GM19043 (cell line): ENCODE results near the gene PCK2.

Experiments used
- ATAC-seq: cut with Tn5 transposase; IDR thresholded peaks from one replicate; pipeline ENCODE4 v1.9.1; 2021; ENCODE audit warnings: low read depth; ENCODE audit not compliant: unreplicated experiment

The PCK2 gene

DNA sequence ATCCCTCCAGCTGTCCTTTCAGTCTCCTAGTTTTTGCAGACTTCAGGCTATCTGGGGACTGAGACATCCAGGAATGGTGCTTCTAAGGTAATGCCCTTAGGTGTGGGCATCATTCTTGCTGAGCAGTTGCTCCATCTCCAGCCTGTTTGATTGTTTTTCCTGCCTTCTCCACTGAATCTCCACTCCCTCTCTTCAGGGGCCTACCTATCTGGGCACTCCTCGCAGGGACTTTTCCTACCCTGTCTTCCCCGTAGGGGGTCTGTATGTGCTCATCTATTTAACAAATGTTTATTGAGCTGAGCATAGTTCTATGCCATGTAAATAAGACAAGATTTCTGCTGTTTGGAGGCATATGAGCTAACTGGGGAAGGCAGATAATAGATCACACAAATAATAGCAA is 38.9 kb downstream of the PCK2 start:
- no peak for ATAC-seq

DNA sequence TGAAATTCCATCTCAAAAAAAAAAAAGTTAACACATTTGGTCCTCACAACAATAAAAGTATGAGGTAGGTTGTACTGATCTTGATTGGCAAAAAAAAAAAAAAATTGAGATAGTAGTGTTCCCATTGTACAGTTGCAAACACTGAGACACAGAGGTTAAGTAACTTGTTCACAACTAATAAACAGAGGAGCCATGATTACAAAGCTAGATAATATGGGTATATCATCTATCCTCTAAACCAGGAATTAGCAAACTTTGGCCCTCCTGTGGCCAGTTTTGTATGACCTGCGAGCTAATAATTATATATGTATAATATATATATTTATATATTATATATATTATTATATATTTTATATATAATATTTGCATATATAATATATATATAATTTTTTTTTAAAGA is 39.6 kb downstream of the PCK2 start:
- no peak for ATAC-seq

DNA sequence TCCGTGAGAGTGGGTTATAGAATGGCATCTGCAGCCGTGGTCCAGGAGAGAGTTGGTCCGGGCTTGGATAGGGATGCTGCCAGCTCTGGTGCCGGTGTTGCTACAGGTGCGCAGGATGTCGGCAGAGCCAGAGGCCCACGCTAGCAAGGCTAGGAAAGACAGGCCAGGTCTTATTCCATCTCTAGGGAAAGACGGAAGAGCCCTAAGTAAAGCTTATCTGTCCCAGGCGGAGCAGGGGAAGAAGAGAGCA is 41.4 kb downstream of the PCK2 start:
- ATAC-seq = no peak

DNA sequence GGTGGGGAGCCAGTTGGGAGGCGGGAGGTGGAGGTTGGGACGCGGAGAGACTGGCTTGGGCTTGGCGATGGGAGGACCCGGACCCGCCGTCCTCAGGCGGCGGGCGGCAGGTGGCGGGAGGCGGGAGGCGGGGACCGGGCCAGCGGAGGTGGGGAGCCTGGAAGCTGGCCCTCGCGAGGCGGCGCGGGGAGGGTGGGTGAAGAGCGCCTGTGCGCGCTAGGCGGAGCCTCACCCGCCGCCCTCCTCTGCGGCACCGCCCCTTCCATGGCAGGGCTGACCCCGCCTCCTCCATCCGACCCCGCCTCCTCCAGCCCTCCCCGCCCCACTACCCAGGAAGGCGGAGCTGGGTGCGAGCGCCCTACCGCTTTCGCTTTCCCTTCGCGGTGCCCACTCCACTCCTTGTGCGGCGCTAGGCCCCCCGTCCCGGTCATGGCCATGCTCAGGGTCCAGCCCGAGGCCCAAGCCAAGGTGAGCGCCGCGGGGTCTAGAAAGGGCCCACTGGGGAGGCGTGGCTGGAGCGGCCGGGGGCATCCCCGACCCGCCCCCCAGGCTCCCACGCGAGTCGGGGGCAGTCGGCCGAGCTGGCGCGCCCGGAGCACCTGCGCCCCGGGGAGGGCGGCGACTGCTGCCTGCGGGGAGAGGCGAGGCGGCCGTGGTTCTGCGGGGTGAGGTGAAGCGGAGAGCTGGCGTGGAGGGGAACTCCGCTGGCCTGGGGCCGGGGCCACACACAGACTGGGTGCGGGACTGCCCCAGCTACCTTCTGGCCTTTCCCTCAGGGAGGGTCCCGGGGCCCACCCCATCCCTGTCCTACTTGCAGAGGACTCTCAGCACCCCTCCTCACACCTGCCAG is 41.9 kb downstream of the PCK2 start, which contains the start of gene PSME1:
TSS of gene PSME1 (plus strand) at position 361 of the 850 bp plus-strand sequence. CDS start at position 430, 69 bp downstream.
- ATAC-seq = peak; percentile 93

DNA sequence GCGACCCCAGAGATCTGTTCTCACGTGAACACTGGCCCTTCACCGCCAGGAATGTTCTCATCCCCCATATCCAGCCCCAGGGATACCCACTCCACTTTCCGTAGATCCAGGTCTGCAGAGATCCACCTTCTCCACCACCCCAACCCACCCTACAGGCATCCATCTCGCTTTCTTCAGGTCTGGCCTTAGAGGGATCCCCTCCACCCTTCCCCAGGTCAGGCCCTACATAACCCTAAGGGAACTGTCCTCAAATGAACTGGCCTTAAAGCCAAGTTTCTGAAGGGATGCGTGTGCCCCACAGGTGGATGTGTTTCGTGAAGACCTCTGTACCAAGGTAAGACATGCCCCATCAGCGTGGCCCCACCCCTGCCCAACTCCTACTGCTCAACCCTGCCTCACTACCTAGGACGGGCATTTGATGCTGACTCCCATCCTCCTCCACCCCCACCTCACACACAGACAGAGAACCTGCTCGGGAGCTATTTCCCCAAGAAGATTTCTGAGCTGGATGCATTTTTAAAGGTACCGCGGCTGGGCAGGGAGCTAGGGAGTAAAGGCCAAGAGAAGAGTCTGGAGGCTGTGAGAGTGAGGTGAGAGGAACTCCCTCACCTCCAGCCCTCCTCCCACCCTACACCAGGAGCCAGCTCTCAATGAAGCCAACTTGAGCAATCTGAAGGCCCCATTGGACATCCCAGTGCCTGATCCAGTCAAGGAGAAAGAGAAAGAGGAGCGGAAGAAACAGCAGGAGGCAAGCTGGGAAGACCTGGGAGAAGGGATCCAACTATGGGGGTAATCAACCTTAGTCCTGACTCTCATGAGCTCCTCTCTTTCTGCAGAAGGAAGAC is 42.8 kb downstream of the PCK2 start:
- no peak for ATAC-seq

DNA sequence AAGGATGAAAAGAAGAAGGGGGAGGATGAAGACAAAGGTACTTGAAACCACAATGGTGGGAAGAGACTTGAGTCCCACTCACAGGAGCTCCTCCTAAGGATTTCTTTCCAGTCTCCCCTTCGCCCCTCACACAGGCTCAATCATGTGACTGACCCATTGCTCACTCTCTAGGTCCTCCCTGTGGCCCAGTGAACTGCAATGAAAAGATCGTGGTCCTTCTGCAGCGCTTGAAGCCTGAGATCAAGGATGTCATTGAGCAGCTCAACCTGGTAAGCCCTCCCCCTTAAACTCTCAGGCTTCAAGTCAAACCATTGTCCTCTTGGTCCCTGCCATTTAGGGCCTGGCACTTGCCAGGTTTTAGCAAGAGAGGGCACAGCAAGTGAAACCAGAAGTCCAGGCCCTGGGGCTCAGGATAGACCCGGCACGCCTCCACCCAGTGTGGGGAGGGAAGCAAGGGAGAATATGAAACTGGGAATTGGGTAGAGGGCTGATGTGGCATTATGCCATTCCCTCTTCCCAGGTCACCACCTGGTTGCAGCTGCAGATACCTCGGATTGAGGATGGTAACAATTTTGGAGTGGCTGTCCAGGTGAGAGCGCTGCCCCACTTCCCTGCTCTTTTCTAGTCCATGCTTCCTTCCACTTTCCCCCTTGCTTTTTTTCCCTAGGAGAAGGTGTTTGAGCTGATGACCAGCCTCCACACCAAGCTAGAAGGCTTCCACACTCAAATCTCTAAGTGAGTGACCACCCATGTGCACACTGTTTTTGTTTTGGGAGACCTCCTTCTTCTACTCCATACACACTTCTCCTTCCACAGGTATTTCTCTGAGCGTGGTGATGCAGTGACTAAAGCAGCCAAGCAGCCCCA is 43.7 kb downstream of the PCK2 start:
- ATAC-seq = no peak

DNA sequence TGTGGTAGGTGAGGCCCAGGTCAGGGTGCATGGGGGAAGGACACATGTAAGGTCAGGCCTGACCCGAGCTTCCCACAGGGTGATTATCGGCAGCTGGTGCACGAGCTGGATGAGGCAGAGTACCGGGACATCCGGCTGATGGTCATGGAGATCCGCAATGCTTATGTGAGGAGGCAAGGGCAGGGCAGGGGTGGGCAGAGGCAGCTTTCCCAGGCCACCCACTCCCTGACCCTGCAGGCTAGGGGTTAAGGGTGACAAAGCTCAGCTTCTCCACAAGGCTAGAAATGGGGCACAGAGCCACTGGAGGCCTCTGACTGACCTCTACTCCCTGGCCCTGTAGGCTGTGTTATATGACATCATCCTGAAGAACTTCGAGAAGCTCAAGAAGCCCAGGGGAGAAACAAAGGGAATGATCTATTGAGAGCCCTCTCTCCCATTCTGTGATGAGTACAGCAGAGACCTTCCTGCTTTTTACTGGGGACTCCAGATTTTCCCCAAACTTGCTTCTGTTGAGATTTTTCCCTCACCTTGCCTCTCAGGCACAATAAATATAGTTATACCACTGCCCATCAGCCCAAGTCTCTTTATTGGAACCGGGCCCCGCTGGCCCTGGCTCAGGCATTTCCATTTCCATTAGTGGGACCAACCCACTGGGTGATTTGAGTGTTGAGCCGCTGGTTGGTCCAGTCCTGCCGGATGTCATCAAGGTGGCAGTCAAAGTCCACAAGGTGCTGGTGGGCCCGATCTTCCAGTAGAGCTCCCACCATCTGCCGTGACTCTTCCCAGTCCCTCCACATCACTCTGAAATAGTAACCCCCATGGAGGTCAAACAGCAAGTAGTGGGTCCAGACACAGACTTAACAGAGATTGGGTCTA is 44.5 kb downstream of the PCK2 start:
- ATAC-seq = no peak

DNA sequence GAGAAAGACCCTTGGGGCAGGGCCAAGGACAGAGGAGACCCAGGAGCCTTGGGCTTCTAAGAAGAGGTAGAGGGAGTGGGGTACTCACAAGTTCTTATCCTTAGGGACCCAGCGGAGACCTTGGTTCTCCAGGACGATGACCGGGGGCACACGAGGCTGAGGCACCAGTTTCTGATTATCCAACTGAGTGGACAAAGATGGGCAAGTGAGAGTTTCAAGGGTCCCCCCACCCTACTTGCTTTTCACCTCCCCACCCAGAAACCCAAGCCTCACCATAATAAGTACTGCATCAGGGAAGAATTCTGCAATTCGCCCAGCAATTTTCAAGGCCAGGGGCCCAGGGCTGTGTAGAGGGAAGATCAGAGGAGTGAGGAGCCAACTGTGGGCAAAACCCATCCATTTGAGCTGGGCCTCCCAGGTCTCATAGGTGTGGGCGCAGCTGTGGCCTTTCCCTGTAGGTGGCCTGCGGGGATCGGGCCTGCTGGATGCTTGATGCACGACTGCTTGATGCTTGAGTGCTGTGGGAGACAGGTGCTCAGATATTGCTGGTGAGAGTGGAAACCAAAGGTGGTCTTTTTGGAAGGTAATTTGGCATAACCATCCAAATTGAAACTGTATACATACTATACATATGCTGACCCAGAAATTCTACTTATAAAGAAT is 45.3 kb downstream of the PCK2 start:
- ATAC-seq = no peak

DNA sequence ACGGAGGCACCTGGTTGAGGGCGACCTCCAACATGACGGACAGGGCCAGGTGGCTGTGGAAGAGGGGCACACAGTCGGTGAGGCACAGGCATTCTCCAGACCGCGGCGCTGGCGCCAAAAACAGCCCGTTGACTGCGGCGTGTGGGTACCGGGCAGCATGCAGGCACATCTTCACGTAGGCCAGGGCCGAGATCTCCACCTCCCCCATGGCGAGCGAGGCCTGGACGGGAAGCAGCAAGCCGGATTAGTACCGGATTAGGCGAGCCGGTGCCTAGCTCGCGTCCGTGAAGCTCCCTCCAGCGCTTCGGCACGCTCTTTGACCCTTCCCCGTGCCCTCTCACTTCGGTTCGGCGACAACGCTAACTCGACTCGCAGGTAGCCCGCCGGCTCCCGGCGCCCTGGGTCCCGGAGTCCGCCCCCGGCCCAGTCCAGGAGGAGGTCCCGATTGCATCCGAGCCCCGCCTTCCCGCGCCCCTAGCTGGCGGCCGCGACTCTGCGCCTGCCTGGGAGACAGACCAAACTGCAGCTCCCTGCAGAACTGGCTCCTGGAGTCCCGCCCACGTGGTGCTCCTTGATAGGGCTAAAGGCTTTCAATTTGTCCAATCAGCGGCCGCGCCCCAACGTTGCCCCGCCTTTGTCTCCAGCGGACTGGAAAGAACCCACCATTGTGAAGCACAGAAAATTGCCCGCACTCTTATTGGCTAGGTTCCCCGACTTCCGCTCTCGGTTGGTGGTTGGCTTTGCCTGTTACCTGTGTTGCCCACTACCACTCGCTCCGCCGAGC is 47.2 kb downstream of the PCK2 start, which contains the start of gene EMC9:
TSS of gene EMC9 (minus strand) at position 495 of the 784 bp plus-strand sequence. CDS start at position 208, 287 bp downstream.
- peak; percentile 86 for ATAC-seq

DNA sequence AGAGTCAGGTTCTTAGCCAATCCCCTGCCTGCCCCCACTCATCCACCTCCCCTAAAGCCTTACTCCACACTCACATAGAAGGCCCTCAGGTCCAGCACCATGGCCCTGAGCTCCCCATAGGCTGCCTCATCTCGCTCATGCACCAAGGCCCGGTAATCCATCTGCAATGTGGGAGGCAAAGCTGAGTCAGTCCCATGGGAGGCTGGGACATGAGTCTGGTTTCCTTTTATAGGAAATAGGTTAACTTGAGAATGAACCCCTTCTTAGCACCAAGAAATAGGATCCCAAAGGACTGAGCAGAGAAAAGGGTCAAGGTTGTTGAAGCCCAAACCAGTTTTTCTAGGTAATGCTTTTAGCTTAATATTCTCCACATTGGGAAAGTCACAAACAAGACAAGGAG is 49.4 kb downstream of the PCK2 start:
- no peak for ATAC-seq

DNA sequence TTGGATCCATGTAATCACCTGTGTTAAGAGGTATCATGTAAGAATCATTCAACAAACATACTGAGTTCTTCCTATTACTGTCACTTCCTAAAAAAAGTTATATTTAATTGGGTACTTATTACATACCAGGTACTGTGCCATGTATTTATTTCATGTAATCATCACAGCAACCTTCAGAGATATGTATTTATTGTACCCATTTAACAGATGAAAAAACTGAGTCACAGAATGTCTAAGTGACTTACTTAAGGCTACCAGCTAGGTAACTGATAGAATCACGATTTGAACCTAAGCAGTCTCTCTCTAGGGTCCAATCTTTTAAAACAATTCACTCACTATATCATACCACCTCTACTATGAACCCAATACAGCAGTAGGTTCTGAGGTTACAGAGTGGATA is 50.3 kb downstream of the PCK2 start:
- ATAC-seq = no peak

DNA sequence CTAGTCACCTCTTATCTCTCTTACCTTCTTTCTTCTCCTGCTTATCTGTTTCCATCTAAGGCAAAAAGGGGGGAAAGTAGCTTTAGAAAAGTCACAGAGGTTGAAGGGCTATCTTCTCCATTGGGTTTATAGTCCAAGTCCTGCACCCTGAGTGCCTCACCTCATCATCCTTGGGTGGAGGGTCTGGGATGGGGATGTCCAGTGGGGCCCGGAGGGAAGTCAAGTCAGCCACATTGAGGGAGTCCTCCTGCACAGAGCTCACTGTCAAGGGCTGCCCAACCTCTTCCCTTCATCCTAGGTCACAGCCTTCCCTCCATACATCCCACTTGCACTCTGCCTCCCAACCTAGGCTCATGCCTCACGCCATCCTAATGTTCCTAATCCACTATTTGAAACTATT is 51.1 kb downstream of the PCK2 start:
- no peak for ATAC-seq

DNA sequence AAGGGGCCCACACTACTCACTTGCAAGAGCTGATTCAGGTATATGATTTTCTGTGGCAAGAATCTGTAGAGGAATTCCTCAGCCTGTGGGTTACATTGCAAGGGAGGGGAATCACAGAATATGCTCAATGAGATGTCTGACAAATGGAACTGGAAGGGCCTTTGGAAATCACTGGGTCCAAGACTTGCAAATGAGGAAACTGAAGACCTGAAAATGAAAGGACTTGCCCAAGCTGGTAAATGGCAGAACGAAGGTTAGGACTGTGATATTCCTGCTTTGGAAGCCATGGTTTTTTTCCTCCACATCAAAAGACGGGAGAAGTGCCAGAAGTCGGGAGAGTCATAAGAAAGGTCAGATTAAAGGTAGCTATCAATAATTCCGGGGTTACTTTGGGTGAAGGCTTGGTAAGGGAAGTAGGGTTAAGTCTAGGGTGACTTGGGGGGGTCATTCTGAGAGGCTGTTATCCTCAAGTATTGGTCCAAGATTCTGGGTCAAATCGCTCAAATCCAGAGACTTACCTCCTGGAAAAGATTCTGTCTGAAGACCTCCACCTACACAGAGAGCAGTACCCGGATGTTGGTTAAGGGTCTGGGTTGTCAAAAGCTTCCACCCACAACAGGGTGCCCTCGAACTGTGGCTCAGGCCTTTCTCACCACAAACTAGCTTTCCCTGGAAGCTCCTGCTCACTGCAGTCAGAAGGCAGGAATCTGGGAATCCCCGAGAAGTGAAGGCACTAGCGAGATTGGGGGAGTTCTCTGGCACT is 51.8 kb downstream of the PCK2 start:
- ATAC-seq = no peak

DNA sequence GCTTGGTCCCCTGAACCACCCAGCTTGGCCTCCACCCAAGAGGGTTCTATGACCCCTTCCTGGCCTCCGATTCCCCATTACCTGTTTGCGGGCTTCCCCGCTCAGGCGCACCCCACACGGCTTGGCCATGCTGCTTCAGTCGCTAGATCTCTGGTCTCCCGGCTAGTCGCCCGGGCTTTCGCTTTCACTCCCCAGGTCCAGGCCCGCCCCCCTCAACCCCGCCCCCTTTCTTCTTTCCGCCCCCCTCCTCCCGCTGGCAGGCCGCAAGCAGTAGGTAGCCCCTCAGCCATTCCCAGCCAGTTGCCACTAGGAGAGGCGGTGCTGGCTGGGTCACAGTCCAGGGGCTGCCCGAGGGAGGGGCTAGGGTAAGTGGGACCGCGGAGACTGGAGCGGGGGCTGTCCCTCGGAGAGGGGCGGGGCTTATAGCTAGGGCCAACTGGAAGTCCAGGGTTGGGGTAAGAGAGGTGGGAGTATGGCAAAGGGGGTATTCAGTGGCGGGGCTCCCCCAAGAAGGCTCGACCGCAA is 52.4 kb downstream of the PCK2 start, which contains the start of gene PSME2:
TSS of gene PSME2 (minus strand) at position 158 of the 525 bp plus-strand sequence. CDS start at position 129, 29 bp downstream.
- peak; percentile 57 for ATAC-seq

DNA sequence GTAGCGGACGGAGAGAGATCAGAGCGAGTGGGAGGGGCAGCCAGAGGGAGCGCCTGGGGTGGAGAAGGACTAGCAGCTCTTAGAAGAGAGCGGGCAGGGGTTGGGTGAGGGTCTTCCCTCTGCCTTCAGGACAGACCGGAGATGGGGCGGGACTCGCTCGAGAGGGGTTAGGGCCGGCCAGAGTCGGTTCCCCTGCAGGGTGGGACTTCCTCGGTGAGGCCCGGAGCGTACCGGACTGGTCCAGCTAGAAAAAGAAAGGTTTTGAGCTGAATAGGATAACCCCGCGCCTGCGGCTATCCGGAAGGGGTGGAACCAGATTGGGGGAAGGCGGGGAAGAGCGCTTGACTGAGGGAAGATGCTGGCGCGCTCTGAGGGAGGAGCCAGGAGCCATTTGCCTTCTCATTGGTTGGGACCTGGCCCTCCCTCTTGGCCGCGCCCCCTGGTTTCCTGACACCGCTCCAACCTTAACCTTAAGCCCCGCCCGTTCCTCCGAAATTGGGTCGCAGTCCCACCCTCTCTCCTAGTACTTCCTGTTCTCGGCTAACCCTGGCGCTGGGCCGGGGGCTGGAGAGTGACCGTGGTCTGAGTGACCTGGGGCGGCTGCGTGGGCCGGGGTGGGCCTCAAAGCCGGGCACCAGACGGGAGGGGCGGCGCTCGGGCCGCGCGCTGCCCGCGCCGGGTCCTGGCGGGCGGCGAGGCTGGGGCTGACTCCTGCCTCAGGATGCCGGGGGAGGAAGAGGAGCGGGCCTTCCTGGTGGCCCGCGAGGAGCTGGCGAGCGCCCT is 53.1 kb downstream of the PCK2 start, which contains the start of gene RNF31:
TSS of gene RNF31 (plus strand) at position 521 of the 783 bp plus-strand sequence. CDS start at position 722, 201 bp downstream.
- peak; percentile 79 for ATAC-seq

DNA sequence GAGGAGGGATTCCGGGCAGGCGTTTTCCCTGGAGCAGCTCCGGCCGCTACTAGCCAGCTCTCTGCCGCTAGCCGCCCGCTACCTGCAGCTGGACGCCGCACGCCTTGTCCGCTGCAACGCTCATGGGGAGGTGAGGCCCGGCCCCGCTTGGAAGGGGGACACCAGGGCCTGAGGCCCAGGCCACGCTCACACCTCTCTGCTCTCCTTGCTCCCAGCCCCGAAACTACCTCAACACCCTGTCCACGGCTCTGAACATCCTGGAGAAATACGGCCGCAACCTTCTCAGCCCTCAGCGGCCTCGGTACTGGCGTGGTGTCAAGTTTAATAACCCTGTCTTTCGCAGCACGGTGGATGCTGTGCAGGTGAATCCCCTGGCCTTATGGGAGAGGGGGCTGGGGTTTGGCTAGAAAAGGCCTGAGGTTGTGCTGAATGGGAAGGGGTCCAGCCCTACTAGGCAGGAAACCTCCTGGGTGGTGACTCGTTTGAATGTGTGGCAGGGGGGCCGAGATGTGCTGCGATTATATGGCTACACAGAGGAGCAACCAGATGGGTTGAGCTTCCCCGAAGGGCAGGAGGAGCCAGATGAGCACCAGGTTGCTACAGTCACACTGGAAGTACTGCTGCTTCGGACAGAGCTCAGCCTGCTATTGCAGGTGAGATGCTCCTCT is 53.8 kb downstream of the PCK2 start:
- ATAC-seq = no peak
